Sciatic nerve (tissue), 2 donors: ENCODE data around the gene MAGEA9B. TPM values are rescaled to one million over a fixed set of nuclear protein-coding genes. Genes with fewer than 3 reads are reported as not detected.
A peak's percentile ranks its signal among the peaks of the same experiment; 100 is the strongest.
"Not testable (repeated sequence)": the region's sequence is repeated elsewhere in the genome, so short reads cannot be mapped to it uniquely, and the experiment has no call there.

Source experiments
- ATAC-seq: fragments of 200-7000 bp; cut with Tn5 transposase; one replicate; pipeline ENCODE4 v1.9.1; 2020; ENCODE audit warnings: mild to moderate bottlenecking, moderate library complexity
- DNase-seq: peaks from one replicate; pipeline ENCODE4 v3.0.0-alpha.2; 2020; ENCODE audit warnings: low spot score
- intact Hi-C: fragments of 100-400 bp; cut with DNase I; formaldehyde crosslinking; loops from one replicate; pipeline ENCODE4 v1.14.2; 2022
- total RNA-seq: library from RNA; stranded (reverse); fragmentation: NEBNext Ultra II Directional; extraction: Animal tissue kit (Norgen Biotek cat#: 25700); gene quantifications from one replicate; pipeline ENCODE4 v1.2.1, GENCODE V29; 2021
- donor health status: DM: no; HTN: no; CAD: no.
- donor health status: DM: no; HTN: no; CAD: no.

Gene MAGEA9B
- total RNA-seq, 1 donor from 2014 or later: not detected

DNA sequence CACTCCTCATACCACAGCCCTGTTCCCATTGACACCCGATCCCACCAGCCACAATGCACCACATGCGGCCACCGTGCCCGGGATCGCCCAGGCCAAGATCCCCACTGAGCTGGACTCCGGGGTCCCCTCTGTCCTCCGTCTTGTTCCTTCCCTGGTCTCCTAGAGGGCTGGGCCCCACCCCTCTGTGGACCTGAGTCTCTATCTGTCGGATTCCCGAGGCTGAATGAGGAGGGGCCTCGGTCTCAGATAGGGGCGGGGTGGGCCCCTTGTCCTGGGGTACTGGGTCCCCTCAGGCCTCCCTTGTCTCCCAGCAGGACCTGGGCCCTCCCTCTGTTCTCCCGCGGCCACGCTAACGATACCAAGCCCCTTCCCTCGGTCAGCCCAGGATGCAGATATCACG, 1.6 kb downstream of the MAGEA9B start:
- intact Hi-C loops: not testable (repeated sequence)

DNA sequence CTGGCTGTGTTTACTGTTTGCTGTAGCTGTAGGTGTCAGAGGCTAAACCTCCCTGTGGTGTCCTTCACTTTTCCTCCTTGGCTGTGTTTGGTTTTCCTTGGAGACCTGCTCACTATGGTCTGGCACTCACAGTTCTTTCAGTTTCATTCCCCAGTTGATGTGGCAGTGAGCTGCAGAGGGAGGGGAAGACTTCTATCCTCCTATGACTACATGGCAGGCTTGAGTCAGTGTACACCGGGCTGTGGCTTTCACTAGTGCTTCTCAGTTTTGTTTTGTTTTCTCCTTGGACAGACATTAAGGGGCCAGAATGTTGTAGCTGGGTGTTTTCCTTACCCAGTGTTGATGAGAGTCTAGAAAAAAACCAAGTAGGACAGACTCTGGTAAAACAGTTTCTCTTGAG, 13.8 kb downstream of the MAGEA9B start:
- ATAC-seq, DNase-seq, intact Hi-C loops: not testable (repeated sequence)

More for the DNA sequence above, 1.6 kb downstream of the MAGEA9B start:
- not testable (repeated sequence) for DNase-seq
- peak; percentile 40 for ATAC-seq

DNA sequence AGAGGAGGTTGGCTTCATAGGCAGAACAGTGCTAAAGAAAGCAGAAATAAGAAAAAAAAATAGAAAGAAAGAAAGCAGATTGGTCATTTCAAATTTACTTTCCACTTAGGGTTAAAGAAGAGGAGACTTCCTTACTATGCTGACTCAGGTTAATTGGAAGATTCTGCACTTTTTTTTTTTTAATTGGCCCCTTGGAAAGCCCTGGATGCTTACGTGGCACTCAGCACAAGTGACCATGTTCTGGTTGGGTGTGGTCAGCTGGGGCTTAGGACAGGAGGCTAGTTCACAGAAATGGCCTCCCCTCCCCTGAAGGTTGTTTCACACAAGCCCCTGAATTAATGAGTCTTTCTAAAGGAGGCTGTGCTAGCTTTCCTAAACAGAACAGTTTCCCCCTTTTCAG, 14.5 kb downstream of the MAGEA9B start:
- DNase-seq (no peak), ATAC-seq (no peak)
- intact Hi-C loops: no loop called here

DNA sequence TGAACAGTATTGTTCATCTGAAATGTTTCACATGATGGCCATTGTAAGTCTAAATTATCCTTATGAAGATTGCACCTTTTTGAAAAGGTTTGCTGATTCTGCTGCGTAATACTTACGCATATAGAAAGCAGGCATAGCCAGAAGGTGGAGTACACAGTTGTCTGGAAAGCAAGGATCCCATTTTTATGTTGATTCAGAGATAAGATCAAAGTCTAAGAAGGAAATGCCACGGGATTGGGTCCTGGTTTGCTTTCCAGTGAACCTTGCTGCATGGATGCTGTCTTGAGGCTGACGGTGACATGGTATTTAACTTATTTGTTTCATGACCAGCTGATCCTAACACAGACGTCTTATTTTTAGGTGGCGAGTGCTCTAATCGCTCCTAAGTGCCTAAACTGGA, 15.5 kb downstream of the MAGEA9B start:
- ATAC-seq (no peak), DNase-seq (no peak)
- intact Hi-C loops: no loop called here

DNA sequence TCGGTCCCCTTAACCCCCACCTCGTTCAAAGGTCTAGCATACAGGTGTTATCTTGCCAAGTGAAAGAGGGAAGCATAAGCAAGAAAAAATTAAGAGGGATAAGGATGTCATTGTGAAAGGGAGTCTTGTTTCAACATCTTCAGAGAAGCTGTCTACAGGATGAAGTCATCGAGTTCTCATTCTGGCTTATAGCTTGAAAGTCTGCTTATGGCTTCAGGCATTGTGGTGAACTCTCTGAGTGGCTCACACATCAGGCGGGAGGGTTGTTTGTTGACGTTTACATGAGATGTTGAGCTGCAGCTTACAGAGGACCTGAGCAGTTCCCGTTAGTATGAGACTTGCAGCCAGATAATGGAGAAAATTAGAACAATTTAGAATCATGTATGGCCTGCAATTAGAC, 16.6 kb downstream of the MAGEA9B start:
- no peak for ATAC-seq
- intact Hi-C loops: no loop called here
- DNase-seq: no peak

DNA sequence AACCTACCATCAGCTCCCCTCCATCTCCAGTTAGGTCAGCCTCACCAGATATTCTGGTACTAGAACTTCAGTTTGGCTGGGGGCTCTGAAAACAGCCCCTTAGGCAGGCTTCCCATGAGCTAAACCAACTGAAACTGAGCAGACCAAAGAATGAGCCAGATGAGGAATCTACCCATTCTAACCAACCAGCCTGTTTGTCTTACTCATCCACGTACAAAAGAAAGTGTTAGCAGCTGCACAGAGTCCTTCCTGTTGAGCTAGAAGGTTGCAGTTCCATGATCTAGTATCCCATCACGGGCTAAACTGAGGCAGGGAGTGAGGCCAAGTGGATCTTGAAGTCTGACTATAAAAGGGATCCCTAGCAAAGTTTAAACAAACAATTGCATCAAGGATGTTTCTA, 17.5 kb downstream of the MAGEA9B start:
- DNase-seq: no peak
- no peak for ATAC-seq
- intact Hi-C loops: no loop called here

DNA sequence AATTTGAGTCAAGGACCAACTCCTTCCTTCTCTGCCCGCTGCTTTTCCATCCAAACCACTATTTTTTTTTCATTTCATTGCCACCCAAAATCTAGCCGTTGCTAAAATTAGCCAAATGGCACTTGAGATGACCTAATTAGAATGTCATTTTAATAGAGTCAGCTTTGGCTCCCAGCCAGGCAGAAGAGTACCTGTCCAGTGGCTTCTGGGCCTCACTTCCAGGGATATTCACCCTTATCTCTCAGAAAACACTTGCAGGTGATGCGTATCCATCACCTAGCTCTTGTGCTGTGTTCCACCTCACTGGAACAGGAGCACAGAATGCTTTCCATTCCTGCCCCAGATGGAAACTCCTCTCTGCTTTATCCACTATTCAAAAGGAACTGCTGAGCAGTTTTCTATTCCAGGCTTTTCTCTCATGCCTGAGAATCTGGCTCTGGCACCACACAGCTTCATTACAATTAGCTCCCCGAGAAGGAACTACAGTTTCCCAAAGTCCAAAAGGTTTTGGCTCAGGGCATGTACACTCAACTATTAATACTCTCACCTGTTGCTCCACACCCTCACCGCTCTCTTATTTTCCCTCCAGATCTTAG, 18.5 kb downstream of the MAGEA9B start:
- intact Hi-C loops: no loop called here
- ATAC-seq (no peak), DNase-seq (no peak)

DNA sequence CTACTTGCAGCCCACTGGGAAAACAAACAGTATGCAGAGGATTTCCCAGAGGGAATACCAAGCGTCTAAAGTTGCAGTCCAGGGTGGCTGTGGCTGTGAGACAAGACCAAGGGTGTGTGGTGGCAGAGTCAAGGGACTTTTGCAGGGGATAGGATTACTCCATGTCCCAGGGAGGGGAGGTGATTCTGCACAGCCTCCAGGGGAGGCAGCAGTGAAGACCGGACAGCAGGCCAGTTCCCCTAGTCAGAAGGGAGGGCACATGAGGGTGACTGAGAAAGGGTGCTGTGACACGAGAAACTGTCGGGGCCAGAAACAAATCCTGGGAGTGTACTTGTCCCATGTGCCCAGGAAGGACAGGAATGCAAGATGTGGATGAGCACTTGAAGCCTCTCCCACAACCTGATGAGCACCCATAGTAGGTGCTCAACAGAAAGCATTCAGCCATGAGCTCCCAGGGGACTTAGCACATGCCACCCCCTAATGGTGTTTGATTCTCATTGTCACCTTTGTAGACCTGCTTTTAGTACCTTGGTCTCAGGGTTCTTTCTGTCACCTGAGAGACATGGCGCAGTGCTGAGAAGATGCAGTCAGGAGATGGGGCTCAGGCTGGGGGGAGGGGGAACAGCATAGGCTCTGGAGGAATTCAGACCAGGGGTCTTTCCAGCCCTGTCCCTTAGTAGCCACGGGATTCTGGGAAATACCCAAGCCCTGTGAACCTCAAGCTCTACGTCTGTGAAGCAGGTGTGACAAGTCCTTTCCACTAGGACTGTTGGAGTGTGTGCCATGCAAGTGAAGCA, 19.4 kb downstream of the MAGEA9B start:
- no peak for DNase-seq
- intact Hi-C loops: no loop called here
- ATAC-seq: no peak

DNA sequence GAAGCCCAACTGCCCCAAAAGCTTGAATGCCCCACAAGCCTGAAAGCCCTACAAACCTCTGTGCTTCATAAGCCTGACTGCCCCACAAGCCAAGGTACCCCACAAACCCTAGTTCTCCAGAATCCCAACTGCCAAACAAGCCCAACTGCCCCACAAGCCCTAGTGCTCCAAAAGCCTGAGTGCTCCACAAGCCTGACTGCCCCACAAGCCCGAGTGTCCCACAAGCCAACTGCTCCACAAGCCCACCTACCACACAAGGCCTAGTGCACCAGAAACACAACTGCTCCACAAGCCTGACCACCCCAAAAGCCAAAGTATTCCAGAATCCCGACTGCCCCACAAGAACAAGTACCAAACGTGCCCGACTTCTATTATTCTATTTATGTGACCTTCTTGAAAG, 23.9 kb downstream of the MAGEA9B start:
- ATAC-seq: no peak
- no peak for DNase-seq
- intact Hi-C loops: no loop called here

DNA sequence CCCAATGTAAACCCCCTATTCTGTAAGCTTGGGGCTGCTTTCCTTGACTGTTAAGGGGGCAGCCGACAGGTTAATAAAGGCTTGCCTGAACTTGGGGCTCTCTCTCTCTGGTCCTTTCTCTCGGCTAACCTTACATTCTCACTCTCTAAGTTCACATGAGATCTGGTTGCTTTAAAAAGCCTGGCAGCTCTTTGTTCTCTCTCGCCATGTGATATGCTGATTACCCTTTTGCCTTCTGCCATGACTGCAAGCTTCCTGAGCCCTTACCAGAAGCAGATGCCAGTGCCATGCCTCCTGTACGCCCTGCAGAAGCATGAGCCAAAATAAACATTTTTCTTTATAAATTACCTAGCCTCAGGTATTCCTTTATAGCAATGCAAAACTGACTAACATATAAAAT, 32.0 kb downstream of the MAGEA9B start:
- ATAC-seq, intact Hi-C loops, DNase-seq: not testable (repeated sequence)

DNA sequence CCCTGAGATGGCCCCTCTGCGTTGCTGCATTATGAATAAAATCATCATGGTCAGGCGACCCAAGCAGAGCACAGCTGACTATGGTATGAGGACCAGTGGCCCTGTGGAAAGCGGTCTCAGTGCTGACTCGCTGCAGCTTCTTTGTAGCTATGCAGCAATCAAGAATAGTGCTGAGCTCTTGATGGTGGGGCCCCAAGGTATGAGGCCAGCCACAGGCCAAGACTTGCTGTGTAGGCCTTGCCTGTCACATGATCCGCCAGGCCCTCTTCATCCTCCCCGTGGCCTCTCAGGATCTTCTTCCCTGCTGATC, 35.4 kb downstream of the MAGEA9B start:
- intact Hi-C loops: not testable (repeated sequence)

DNA sequence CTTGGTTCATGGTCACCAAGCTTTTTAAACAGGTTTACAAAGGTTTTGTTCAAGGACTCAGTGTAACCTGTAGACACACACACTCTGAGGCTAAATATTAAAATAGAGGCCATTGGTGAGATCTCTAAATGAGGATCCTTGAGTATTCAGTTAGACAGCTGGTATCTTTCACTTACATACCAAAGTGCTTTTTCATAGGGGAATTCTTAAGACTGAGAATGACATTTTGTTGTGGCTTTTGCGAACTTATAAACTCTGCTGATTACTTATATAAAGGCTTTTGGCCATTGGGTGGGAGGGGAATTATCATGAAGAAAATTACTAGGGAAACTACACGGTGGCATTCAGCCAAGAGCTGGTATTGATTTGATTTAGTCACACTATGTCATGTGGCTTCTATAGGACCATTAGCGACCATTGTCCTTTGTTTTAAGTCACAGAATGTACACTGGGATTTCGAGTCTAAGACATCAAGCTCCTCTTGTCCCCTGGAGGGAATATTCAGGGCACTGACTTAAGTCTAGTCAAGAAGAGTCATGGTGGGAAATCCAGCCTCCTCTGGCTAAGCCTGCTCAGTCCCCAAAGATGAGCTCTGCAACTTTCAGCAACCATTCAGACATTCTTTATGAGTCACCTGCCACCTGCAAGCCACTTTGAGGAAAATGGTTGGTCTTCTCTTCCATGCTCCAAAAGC, 35.9 kb downstream of the MAGEA9B start:
- ATAC-seq, DNase-seq, intact Hi-C loops: not testable (repeated sequence)

More for the DNA sequence above, 35.4 kb downstream of the MAGEA9B start:
- not testable (repeated sequence) for ATAC-seq, DNase-seq

DNA sequence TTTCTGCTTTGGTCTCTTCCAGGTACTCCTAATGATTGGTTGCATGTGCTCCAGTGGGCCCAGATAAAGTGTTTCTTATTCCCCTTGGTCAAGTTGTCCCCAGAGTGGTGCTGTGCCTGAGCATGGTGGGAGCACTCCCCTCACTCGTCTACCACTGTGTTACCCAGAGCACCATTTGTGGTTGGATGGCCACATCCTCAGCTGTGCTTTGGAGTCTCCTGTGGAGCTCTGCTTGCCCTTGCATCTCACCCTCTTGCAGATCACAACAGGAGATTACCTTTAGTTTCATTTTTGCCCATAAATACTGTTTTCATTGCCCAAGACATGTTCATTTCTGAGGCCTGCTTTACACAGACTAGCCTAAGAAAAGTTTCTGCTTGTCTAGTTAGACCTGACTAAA, 36.8 kb downstream of the MAGEA9B start:
- intact Hi-C loops, DNase-seq, ATAC-seq: not testable (repeated sequence)

DNA sequence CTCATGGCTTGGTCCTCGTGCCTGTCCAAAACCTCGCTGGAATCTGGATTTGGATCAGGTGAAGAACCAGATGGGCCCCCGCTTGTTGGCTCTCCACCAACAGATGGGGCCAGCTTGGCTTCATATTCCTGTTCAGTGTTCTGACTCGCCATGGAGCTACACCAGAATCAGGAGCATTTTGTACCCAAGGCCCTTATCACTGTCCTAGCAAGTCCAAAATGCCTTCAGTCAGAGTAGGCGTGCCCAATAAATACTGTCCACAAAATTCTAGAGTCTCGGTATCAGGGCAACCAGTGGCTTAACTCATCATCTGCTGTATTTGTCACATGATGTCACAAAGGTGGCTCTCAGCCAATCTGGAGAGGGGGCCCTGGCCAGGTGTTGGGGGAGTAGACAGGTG, 37.6 kb downstream of the MAGEA9B start, which contains the start of gene HSFX3:
Gene HSFX3 (minus strand): TSS at position 224 of the 400 bp plus-strand sequence. CDS start 72 bp downstream, at position 152.
- DNase-seq, ATAC-seq, intact Hi-C loops: not testable (repeated sequence)

DNA sequence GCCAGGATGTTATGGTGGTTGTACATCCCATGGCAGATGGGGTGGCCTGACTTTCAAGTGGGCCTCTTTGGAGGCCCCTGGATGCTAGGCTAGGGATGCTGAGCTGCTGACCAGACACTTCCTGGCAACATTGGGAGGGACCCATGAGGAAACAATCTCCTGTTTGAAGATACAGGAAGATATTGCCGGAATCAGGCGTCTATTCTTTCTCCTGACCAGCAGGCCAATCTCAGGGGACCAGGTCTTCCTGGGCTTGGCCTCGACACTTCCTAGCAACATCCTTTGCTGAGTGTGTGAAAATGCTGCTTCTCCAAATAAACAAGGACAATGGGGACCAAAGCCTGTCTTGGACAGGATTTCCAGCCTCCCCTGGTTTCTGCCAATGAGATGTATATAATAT, 39.5 kb downstream of the MAGEA9B start:
- intact Hi-C loops, ATAC-seq, DNase-seq: not testable (repeated sequence)

DNA sequence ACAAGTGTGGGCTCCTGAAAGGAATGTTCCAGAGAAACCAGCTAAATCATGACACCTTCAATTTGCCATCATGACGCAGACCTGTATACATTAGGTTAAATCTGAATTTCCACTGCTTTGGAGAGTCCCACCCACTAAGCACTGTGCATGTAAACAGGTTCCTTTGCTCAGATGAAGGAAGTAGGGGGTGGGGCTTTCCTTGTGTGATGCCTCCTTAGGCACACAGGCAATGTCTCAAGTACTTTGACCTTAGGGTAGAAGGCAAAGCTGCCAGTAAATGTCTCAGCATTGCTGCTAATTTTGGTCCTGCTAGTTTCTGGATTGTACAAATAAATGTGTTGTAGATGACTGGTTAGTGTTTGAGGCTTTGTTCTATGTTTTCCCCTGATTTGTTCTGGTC, 40.3 kb downstream of the MAGEA9B start:
- ATAC-seq, DNase-seq, intact Hi-C loops: not testable (repeated sequence)

DNA sequence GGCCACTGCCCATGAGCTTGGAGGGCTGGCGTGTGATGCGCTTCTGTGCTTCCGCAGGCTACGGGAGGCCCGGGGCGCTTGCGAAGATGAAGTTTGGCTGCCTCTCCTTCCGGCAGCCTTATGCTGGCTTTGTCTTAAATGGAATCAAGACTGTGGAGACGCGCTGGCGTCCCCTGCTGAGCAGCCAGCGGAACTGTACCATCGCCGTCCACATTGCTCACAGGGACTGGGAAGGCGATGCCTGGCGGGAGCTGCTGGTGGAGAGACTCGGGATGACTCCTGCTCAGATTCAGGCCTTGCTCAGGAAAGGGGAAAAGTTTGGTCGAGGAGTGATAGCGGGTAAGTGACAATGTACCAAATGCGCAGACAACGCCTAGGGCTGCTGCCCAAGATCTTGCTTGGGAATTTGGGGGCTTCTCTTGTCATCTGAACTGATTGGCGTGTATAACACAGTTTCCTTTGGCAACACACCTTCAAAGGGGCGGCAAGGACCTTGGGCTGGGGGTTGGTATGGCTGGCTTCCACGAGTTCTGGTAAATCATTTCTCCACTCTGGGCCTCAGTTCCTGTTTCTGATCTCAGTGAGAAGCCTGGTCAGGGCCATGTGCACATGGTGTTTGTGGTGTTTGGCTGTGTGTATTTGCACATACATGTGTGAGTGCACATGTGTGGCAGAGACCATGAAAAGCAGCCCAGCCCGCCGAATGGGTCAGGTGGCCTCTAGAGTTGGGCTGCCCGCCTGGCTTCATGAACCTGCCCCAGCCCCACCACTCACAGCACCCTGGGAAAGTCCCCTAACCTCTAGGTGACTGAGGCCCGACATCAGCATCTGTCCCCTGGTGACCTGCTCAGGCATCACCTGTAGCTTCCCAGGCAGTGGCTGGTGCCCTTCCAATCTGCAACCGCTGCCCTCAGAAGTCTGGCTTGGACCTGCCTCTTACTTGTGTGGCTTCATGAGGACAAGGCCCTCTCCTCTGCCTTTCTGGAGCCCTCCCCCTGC, 41.4 kb downstream of the MAGEA9B start:
- ATAC-seq, intact Hi-C loops: not testable (repeated sequence)

DNA sequence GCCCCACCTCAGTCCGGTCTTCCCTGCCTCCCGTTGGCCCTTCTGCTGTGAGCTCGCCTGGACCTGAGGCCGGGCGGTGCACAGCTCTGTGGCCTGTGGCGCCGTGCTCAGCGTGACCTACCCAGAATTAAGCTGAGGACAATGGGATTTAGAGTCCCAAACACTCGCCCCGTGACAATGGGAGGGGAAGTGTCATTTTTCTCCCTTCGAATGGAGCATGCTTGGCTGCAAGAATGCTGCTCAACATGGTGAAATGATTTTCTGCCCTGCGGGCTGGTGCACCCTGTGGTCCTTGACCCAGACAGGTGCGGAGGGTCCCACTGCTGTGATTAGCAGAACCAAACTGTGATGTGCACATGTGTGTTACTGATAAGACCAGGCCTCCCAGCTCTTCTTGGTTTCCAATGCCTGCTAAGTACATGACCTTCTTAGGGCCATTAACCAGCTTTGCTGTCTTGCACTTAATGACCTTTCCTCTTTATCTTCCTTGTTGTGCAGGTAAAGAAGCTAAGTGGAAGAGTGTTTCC, 45.7 kb downstream of the MAGEA9B start:
- no peak for ATAC-seq
- intact Hi-C loops: no loop called here
- no peak for DNase-seq

More for the DNA sequence above, 41.4 kb downstream of the MAGEA9B start:
- DNase-seq: not testable (repeated sequence)
